ENCODE measurements around the gene SHC3.

- TF ChIP-seq POLR2A (IDR thresholded peaks at IDR 0.05), result no peak
- TF ChIP-seq CTCF (IDR thresholded peaks at IDR 0.05), result no peak
Observed at GRCh38 chr9:89060790-89061189, 117.8 kb downstream of the SHC3 start.
